Activated CD4-positive, alpha-beta T cell treated with anti-CD3 and anti-CD28 coated beads for 4 hours (primary cell): ENCODE measurements around the gene PLEKHO1.
"Not testable (repeated sequence)": the region's sequence is repeated elsewhere in the genome, so short reads cannot be mapped to it uniquely, and the experiment has no call there.

Experiments
- DNase-seq, 2 donors: peaks; one replicate each; pipeline ENCODE4 v3.0.0-alpha.2; 2020

The PLEKHO1 gene

DNA sequence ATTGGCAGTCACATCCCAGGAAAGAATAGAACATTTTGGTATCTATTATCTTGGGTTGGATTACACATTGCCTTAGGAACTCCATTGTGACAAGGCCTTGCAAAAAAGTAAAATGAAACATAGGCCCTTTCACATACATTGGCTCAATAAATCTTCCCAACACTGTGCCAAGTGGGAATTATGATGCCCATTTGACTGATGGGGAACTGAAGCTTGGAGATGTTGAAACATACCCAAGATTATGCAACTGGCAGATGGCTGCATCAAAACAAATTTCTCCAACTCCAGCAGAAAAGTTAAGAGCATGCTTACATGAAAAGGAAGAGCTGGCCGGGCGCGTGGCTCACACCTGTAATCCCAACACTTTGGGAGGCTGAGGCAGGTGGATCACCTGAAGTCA, 26.9 kb downstream of the PLEKHO1 start:
- no peak for DNase-seq

DNA sequence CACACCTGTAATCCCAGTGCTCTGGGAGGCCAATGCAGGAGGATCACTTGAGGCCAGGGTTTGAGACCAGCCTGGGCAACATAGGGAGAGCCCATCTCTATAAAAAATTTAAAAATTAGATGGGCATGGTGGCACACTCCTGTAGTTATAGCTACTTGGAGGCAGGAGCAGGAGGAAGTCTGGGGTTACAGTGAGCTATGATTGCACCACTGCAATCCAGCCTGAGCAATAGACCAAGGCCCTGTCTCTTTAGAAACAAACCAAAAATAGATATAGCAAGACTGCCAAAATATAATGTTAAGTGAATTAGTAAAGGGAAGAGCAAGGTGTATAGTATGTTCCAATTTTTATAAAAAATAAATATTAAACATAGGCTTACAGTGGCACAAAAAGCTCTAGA, 28.8 kb downstream of the PLEKHO1 start:
- DNase-seq = no peak

DNA sequence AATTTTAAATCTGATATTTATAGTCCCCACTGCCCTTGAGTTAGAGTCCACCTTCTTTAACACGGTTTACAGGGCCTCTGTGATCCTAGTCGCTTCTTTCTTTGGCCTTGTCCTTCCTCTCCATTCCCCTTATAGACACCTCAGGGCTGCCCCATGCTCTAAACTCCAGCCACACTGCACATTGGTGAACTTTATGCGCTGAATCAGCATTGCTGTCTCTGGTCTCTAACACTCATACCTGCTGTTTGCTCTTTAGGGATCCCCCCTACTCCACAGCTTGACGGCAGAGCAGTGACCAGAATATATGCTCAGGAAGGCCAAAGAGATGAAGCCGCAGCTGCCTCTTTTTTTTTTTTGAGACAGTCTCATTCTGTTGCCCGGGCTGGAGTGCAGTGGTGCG, 30.2 kb downstream of the PLEKHO1 start:
- no peak for DNase-seq

DNA sequence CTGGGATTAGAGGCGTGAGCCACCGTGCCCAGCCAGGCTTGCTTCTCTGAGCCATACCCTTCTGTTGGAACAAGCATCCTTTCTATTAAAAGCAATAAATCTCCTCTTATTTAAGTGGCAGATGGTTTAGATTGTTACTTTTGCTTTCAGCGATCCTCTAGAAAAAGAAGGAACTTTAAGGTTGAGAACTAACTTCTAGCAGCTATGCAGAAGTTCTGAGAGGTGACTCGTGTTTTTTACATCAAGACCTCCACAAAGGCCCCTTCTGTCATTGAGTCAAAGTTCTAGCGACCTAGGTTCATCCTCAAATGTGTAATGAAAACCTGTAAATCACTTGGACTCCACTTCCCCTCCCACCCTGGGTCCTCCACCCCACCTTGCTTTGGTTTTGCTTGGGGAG, 30.8 kb downstream of the PLEKHO1 start:
- DNase-seq = no peak

DNA sequence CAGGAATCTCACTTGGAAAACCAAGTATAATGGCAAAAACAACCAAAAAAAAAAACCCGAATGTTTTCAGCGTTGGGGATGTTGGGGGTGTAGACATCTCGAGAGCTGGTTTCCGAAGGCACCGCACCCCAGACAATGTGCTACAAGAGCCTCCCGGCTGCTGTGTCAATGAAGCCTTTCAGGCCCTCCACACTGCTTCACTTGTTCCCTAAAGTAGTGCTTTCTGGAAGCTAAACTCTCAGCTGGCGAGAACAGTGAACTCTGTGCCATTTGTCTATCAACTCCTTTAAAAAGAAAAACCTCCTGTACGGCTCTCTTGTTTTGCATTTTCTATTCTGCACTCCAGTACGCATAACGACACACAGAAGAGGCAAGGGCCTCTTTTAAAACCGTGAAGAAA, 32.5 kb downstream of the PLEKHO1 start:
- no peak for DNase-seq

DNA sequence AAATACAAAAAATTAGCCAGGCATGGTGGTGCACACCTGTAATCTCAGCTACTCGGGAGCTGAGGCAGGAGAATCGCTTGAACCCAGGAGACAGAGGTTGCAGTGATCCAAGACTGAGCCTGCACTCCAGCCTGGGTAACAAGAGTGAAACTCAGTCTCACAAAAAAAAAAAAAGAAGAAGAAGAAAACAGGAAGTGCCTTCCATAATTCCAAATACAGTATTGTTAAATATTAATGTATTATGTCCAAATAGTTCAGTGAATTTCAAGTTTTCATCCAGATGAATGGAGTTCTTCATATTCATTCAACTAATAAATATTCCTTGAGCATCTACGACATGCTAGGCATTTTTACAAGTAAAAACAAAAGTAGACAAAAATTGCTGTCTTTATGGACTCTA, 33.3 kb downstream of the PLEKHO1 start:
- DNase-seq = no peak

DNA sequence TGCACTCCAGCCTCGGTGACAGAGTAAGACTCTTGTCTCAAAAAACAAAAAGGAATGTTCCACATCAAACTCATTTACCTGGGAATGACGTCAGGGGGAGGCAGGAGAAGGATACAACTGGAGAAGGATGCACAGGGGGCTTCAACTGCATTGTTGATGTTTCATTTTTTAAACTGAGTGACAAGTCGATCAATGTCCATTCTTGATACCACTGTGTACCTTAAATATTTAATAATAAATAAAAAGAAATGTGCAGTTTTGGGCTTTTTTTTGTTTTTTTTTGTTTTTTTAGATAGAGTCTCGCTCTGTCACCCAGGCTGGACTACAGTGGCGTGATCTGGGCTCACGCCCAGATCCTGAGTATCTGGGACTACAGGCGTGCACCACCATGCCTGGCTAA, 35.8 kb downstream of the PLEKHO1 start:
- no peak for DNase-seq

DNA sequence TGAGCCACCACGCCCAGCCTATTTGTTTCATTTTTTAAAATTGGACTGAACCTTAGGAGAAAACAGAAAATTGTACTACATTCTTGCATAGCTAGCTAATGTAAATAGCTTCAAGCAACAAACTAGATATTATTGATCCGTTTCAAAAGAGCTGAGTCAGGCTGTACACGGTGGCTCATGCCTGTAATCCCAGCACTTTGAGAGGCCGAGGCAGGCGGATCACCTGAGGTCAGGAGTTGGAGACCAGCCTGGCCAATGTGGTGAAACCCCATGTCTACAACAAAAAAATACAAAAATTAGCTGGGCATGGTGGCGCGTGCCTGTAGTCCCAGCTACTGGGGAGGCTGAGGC, 36.7 kb downstream of the PLEKHO1 start:
- not testable (repeated sequence) for DNase-seq

DNA sequence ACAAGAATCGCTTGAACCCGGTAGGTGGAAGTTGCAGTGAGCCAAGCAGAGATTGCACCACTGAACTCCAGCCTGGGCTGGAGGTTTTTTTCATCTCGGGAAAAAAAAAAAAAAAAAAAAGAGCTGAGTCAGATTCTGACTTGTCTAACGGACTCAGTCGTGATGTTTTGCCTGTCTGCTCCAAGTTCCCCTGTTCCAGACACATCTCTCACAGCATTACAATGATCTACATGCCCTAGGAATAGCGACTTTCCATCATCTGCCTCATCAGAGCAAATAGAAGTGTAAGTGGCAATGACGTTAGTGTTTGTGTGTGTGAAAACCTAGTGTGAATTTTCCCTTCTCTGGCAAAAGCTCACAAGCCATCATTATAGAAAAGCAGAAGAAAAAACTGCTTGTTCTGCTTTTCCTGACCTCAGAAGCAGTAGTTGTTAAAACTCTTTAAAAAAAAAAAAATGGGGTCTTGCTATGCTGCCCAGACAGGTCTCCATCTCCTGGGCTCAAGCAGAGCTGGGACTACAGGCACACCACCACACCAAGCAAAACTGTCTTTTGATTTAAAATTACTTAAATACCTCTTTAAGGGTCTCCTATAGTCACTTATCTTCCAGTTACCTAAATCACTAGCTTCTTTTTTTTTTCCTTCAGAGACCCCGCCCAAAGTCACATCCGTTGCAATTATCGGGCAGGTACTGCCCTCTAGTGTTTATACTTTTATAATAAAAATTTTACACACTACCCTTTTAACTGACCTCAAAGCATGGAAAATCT, 37.3 kb downstream of the PLEKHO1 start:
- peak in 1 of 2 donors; percentile 21 for DNase-seq

DNA sequence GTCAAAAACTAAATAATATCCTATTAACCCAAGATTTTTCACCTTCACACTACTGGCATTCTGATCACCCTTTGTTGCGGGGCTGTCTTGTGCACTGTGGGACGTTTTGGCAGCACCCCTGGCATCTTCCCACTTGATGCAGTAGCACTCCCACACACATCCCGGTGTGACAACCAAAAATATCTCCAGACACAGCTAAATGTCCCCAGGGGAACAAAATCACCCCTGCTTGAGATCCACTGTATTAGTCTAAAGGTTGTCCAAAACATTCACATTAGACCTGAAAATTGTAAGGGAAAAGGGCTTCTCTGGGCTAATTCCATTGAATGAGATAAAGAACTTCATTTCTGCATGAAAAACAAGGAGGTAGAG, 37.8 kb downstream of the PLEKHO1 start:
- DNase-seq = peak in 1 of 2 donors; percentile 4

DNA sequence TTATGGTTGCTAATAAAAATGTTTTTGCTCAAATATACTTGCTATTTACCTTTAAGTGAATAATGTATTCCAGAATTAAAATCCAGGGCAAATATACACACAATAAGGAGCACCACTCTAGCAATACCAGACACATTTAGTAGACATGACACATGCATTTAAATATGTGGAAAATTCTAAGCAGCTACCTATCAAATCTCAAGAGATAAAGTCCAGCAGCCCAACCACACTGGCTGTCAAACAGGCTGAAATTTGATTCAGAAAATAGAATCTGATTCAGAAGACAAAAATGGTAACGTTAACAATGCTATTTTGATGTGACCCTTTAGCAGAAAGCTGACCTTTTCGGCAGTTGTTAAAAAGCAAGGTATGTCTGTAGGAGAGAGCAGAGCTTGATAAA, 42.3 kb downstream of the PLEKHO1 start:
- DNase-seq = no peak

DNA sequence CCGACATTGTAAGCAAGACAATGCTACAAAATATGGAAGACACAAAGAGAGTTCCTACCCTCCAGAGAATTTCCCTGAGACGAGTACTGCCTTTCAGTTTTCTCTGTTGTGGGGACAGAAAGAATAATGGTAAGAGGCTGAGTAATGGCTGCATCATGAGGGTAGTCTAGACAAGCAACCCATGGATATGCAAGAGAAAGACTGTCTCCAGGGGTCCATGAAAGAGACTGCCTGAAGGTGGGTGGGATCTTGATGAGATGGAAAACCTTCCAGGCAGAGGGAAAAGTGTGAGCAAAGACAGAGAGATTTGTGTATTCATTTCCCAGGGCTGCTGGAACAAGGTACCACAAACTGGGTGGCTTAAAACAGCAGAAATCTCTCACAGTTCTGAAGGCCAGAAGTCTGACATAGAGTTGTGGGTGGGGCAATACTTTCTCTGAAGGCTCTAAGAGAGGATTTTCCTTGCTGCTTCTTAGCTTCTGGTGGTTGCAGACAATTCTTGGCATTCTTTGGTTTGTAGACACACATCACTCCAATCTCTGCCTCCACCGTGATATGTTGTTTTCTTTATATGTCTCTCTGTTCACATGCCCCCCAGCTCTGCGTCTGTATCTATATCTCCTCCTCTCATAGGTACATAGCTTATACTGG, 44.8 kb downstream of the PLEKHO1 start:
- no peak for DNase-seq

DNA sequence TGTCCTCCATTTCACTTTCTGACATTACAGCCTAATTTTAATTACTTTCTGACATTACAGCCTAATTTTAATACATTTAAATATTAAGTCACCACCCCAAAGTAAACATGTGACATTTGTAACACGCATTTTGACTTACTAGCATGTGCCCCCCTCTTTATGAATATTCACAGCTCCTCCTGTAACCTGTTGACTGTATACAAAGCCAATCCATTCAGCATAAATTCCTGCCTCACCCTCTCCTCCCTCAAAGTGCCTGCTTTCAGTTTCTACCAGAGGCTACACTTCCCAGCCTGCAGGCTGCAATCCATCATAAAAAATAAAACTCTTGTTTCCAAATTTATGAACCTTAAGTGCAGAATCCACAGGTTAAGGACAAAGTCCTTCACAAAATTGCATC, 46.7 kb downstream of the PLEKHO1 start:
- DNase-seq = no peak

DNA sequence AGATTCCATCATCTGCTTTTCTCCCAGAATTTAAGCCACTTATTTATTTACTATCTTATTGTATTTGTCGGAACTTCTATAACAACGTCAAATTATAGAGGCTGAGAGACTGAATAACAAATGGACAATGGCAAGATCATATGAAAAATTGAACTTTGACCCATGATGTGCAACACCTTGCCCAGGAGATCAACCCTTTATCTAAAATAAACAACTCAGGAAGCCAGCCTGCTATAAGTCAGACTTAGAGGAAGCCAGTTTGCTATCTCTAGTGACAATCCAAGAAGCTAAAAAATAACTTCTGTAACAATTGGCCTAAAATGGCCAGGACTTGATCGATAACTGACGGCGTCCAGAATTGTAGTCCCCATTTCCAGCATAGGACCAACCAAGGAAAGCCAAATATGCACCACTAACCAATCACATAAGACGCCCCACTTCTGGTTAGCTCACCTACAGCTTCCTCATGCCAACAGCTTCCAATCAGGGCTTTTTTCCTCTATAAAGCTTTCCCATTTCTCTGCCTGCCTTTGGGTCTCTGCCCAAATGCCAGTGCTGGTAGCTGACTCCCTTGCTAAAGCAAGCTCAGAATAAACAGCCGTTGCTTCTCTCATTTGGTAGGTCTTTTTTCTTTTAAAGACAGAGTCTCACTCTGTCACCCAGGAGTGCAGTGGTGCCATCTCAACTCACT, 57.7 kb downstream of the PLEKHO1 start:
- DNase-seq = no peak

DNA sequence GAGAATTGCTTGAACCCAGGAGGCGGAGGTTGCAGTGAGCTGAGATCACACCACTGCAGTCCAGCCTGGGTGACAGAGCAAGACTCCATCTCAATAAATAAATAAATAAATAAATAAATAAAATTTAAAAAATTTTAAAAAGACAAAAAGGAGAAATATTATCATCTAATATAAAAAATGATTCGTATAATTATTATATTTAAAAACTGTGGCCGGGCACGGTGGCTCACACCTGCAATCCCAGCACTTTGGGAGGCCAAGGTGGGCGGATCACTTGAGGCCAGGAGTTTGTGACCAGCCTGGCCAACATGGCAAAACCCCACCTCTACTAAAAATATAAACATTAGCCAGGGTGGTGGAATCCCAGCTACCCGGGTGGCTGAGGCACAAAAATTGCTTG, 58.7 kb downstream of the PLEKHO1 start:
- not testable (repeated sequence) for DNase-seq
